Measurements from ENCODE around the gene KIAA0753. TPM values are rescaled to one million over a fixed set of nuclear protein-coding genes. Genes with fewer than 3 reads are reported as not detected.

The KIAA0753 gene
- total RNA-seq, 1 donor from 2014 or later: 14.5 TPM

GRCh38 chr17:6611231-6611630 is 29.3 kb downstream of the KIAA0753 start:
- Mint-ChIP-seq H3K27ac (ENCODE audit: unreplicated experiment) (no peak overlapping the region), H3K27me3 (ENCODE audit: low read depth) (no peaks in the 10 kb centered on the region), H3K4me1 (ENCODE audit: low read depth) (peaks cover 6% of the 10 kb centered on the region), H3K4me3 (ENCODE audit: unreplicated experiment) (no peak overlapping the region), H3K36me3 (ENCODE audit: low read depth) (peaks cover 31% of the 10 kb centered on the region), H3K9me3 (ENCODE audit: low read depth) (no peaks in the 10 kb centered on the region)
- DNase-seq (ENCODE audit: low spot score): no peak
- TF ChIP-seq CTCF (IDR thresholded peaks at IDR 0.05): no peak

GRCh38 chr17:6610011-6610410 is 30.5 kb downstream of the KIAA0753 start:
- Mint-ChIP-seq H3K27ac (ENCODE audit: unreplicated experiment) (no peak overlapping the region), H3K4me3 (ENCODE audit: unreplicated experiment) (no peak overlapping the region), H3K27me3 (ENCODE audit: low read depth) (no peaks in the 10 kb centered on the region), H3K36me3 (ENCODE audit: low read depth) (peaks cover 38% of the 10 kb centered on the region), H3K9me3 (ENCODE audit: low read depth) (no peaks in the 10 kb centered on the region), H3K4me1 (ENCODE audit: low read depth) (peaks cover 6% of the 10 kb centered on the region)
- no peak for DNase-seq (ENCODE audit: low spot score)
- no peak for TF ChIP-seq CTCF (IDR thresholded peaks at IDR 0.05)

- Mint-ChIP-seq H3K9me3 (ENCODE audit: low read depth) (no peaks in the 10 kb centered on the region), H3K27ac (ENCODE audit: unreplicated experiment) (no peak overlapping the region), H3K36me3 (ENCODE audit: low read depth) (peaks cover 41% of the 10 kb centered on the region), H3K4me1 (ENCODE audit: low read depth) (peaks cover 13% of the 10 kb centered on the region), H3K4me3 (ENCODE audit: unreplicated experiment) (no peak overlapping the region), H3K27me3 (ENCODE audit: low read depth) (no peaks in the 10 kb centered on the region)
- DNase-seq (ENCODE audit: low spot score): no peak
- no peak for TF ChIP-seq CTCF (IDR thresholded peaks at IDR 0.05)
Observed at GRCh38 chr17:6608321-6608720, 32.2 kb downstream of the KIAA0753 start.

- no peak for TF ChIP-seq CTCF (IDR thresholded peaks at IDR 0.05)
- Mint-ChIP-seq H3K36me3 (ENCODE audit: low read depth) (peaks cover 43% of the 10 kb centered on the region), H3K4me3 (ENCODE audit: unreplicated experiment) (no peak overlapping the region), H3K4me1 (ENCODE audit: low read depth) (peaks cover 21% of the 10 kb centered on the region), H3K27me3 (ENCODE audit: low read depth) (no peaks in the 10 kb centered on the region), H3K27ac (ENCODE audit: unreplicated experiment) (peak overlapping the region; percentile 38), H3K9me3 (ENCODE audit: low read depth) (no peaks in the 10 kb centered on the region)
- no peak for DNase-seq (ENCODE audit: low spot score)
Observed at GRCh38 chr17:6605142-6605541, 35.4 kb downstream of the KIAA0753 start.

- Mint-ChIP-seq H3K4me1 (ENCODE audit: low read depth) (peaks cover 30% of the 10 kb centered on the region), H3K36me3 (ENCODE audit: low read depth) (peaks cover 35% of the 10 kb centered on the region), H3K27me3 (ENCODE audit: low read depth) (no peaks in the 10 kb centered on the region), H3K27ac (ENCODE audit: unreplicated experiment) (peak overlapping the region; percentile 4), H3K4me3 (ENCODE audit: unreplicated experiment) (no peak overlapping the region), H3K9me3 (ENCODE audit: low read depth) (no peaks in the 10 kb centered on the region)
- no peak for DNase-seq (ENCODE audit: low spot score)
- TF ChIP-seq CTCF (IDR thresholded peaks at IDR 0.05): no peak
Observed at GRCh38 chr17:6603744-6604325, 36.7 kb downstream of the KIAA0753 start.
